ENCODE measurements around the gene MVB12B. TPM values are rescaled to one million over a fixed set of nuclear protein-coding genes. Genes with fewer than 3 reads are reported as not detected.

Gene MVB12B
- total RNA-seq, 2 experiments from 2014 or later, result 14.3 to 15.3 TPM

DNA sequence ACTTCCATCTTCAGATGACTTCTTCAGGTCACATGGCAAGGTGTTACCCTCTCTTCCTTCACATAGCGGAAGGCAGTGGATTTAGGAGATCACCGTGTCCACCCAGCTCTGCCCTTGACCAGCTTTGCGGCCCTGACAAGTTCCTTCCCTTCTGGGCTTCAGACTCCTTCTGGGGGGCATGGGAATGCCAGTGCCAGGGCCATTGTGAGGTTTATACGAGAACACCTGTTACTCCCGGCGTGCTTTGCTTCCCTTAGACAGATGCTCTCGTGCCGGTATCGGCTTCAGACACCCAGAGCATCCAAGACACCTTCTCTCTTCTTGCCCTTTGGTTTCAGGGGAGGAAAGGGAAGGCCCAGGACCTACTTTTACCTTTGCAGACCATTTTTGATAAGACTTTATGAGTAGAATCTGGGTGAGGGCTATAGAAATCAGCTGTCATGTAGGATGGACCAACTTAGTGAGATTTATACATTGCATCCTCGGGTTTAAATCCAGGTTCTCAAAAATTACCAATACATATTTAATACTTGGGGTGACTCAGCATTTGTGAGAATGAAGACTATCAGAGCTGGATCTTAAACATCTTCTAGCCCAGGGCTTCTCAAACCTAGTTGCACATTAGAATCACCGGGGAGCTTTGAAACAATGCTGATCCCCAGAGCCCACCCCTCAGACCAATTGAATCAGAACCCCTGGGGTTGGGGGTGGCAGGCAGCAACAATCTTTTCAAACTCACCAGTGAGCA is 138.2 kb downstream of the MVB12B start:
- Mint-ChIP-seq H3K4me3 (no peak overlapping the region), H3K27me3 (no peaks in the 10 kb centered on the region), H3K9me3 (no peaks in the 10 kb centered on the region), H3K36me3 (ENCODE audit: low read depth) (no peaks in the 10 kb centered on the region), H3K4me1 (ENCODE audit: low read depth) (peaks cover 36% of the 10 kb centered on the region), H3K27ac (peak overlapping the region; percentile 8)
- intact Hi-C loops (cut with DNase I, micrococcal nuclease), result loop anchor here in 1 of 2 experiments (5.0 kb wide), 1 partner anchor 43 kb away; no protein-coding TSS in a partner anchor
- TF ChIP-seq, protein P1, sequence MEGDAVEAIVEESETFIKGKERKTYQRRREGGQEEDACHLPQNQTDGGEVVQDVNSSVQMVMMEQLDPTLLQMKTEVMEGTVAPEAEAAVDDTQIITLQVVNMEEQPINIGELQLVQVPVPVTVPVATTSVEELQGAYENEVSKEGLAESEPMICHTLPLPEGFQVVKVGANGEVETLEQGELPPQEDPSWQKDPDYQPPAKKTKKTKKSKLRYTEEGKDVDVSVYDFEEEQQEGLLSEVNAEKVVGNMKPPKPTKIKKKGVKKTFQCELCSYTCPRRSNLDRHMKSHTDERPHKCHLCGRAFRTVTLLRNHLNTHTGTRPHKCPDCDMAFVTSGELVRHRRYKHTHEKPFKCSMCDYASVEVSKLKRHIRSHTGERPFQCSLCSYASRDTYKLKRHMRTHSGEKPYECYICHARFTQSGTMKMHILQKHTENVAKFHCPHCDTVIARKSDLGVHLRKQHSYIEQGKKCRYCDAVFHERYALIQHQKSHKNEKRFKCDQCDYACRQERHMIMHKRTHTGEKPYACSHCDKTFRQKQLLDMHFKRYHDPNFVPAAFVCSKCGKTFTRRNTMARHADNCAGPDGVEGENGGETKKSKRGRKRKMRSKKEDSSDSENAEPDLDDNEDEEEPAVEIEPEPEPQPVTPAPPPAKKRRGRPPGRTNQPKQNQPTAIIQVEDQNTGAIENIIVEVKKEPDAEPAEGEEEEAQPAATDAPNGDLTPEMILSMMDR (IDR thresholded peaks at IDR 0.05), result no peak
- DNase-seq (no peak), ATAC-seq (ENCODE audit: poor library complexity) (no peak)
- Histone ChIP-seq H3K4me1 (ENCODE audit: insufficient read depth, low read length) (peaks cover 25% of the 10 kb centered on the region), H3K27ac (ENCODE audit: low read depth in 1 of 2, low read length in 2 of 2) (no peak overlapping the region), H3K27me3 (ENCODE audit: control insufficient read depth in 1 of 2, insufficient read depth in 2 of 2, low read length in 2 of 2) (no peaks in the 10 kb centered on the region), H3K36me3 (ENCODE audit: insufficient read depth, low read length) (no peaks in the 10 kb centered on the region), H3K4me3 (ENCODE audit: low read length) (no peak overlapping the region), H3K9me3 (ENCODE audit: control insufficient read depth in 1 of 2, insufficient read depth in 1 of 2, low read length in 2 of 2) (peaks cover 0 to 3% of the 10 kb centered on the region in 2 experiments)
- POLR2A ChIA-PET, result no interaction called here
- CTCF ChIA-PET, result interaction anchor here (1.0 kb wide), 1 partner anchor 66 kb away, joined by 3 read pairs; no protein-coding TSS in a partner anchor

- intact Hi-C loops (cut with DNase I, micrococcal nuclease), result loop anchor here in 1 of 2 experiments (5.0 kb wide), 1 partner anchor 44 kb away; no protein-coding TSS in a partner anchor
- Histone ChIP-seq H3K4me3 (ENCODE audit: low read length) (no peak overlapping the region), H3K4me1 (ENCODE audit: insufficient read depth, low read length) (peaks cover 36% of the 10 kb centered on the region), H3K36me3 (ENCODE audit: insufficient read depth, low read length) (no peaks in the 10 kb centered on the region), H3K27ac (ENCODE audit: low read depth in 1 of 2, low read length in 2 of 2) (no peak overlapping the region), H3K27me3 (ENCODE audit: control insufficient read depth in 1 of 2, insufficient read depth in 2 of 2, low read length in 2 of 2) (no peaks in the 10 kb centered on the region), H3K9me3 (ENCODE audit: control insufficient read depth in 1 of 2, insufficient read depth in 1 of 2, low read length in 2 of 2) (peaks cover 0 to 3% of the 10 kb centered on the region in 2 experiments)
- Mint-ChIP-seq H3K4me3 (no peak overlapping the region), H3K9me3 (no peaks in the 10 kb centered on the region), H3K36me3 (ENCODE audit: low read depth) (no peaks in the 10 kb centered on the region), H3K27me3 (no peaks in the 10 kb centered on the region), H3K4me1 (ENCODE audit: low read depth) (peaks cover 47% of the 10 kb centered on the region), H3K27ac (no peak overlapping the region)
- POLR2A ChIA-PET, result no interaction called here
- DNase-seq, result no peak
- CTCF ChIA-PET, result no interaction called here
- no peak for ATAC-seq (ENCODE audit: poor library complexity)
- TF ChIP-seq, protein P1 (IDR thresholded peaks at IDR 0.05), result no peak
Measured at GRCh38 chr9:126465977-126466376, 139.3 kb downstream of the MVB12B start.

DNA sequence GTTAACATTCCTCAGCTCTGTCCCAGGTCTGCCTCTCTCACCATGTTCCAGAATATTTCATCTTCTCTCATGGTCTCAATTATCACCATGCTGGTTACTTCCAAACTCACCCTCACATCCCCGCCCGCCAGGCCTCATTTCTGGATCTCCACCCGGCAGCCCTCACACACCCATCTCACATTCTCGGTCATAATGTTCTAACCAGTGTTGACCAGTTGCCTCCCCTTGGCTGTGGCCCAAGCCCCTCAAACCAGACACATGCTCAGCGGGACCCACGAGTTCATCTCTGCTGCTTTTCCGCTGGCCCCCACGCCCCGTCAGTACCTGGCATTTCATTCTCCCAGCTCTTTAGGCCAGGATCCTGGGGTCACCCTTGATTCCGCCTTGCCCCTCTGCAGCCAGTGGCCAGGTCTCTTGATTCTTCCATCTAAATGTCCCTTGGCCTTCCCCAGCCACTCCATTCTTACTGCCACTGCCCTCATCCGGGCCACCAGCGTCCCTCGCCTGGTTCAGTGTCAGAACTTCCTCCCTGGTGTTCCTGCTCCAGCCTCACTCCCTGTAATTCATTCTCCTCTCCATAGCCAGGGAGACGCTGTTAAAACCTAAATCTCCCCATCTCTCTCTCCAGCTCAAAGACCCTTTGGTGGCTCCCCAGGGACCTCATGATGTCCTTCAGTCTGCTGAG is 141.7 kb downstream of the MVB12B start:
- no peak for ATAC-seq (ENCODE audit: poor library complexity)
- TF ChIP-seq, protein P1 (IDR thresholded peaks at IDR 0.05), result no peak
- Histone ChIP-seq H3K4me1 (ENCODE audit: insufficient read depth, low read length) (peaks cover 59% of the 10 kb centered on the region), H3K36me3 (ENCODE audit: insufficient read depth, low read length) (no peaks in the 10 kb centered on the region), H3K27ac (ENCODE audit: low read depth in 1 of 2, low read length in 2 of 2) (no peak overlapping the region), H3K27me3 (ENCODE audit: control insufficient read depth in 1 of 2, insufficient read depth in 2 of 2, low read length in 2 of 2) (no peaks in the 10 kb centered on the region), H3K9me3 (ENCODE audit: control insufficient read depth in 1 of 2, insufficient read depth in 1 of 2, low read length in 2 of 2) (peaks cover 0 to 3% of the 10 kb centered on the region in 2 experiments), H3K4me3 (ENCODE audit: low read length) (no peak overlapping the region)
- Mint-ChIP-seq H3K4me1 (ENCODE audit: low read depth) (peaks cover 70% of the 10 kb centered on the region), H3K36me3 (ENCODE audit: low read depth) (no peaks in the 10 kb centered on the region), H3K9me3 (no peaks in the 10 kb centered on the region), H3K27me3 (no peaks in the 10 kb centered on the region), H3K27ac (peak overlapping the region; percentile 95), H3K4me3 (no peak overlapping the region)
- intact Hi-C loops (cut with DNase I, micrococcal nuclease), result loop anchor here in 1 of 2 experiments (5.0 kb wide), 1 partner anchor 46 kb away; no protein-coding TSS in a partner anchor
- ChIA-PET POLR2A (no interaction called here), CTCF (interaction anchor here (1.3 kb wide), 1 partner anchor 31 kb away, joined by 3 read pairs; no protein-coding TSS in a partner anchor)
- no peak for DNase-seq

Measured in CD4-positive, alpha-beta T cell (primary cell).